SK-N-SH treated with all-trans-retinoic acid at 6 μM for 48 hours (cell line): ENCODE measurements around the gene GORASP1.

ENCODE experiments used
- ATAC-seq: fragments of 200-7000 bp; cut with Tn5 transposase; 3 replicates; pipeline ENCODE4 v1.9.1; 2020; ENCODE audit warnings: mild to moderate bottlenecking, moderate library complexity
- ARNTL ChIP-seq: fragments of 450-650 bp; formaldehyde crosslinking; IDR thresholded peaks from 2 replicates; pipeline ENCODE4 v1.5.0; 2020; ENCODE audit warnings: low read depth, mild to moderate bottlenecking, moderate library complexity, borderline replicate concordance
- BACH2 ChIP-seq: fragments of 250-450 bp; sonication (Bioruptor Pico); IDR thresholded peaks from 2 replicates; pipeline ENCODE4 v1.9.0; 2021; ENCODE audit warnings: mild to moderate bottlenecking, borderline replicate concordance
- CREB5 ChIP-seq: fragments of 250-450 bp; sonication (Bioruptor Pico); IDR thresholded peaks from 2 replicates; pipeline ENCODE4 v1.5.1; 2020; ENCODE audit warnings: low read depth, mild to moderate bottlenecking, moderate library complexity
- CSDC2 ChIP-seq: fragments of 250-450 bp; sonication (Bioruptor Pico); IDR thresholded peaks from 2 replicates; pipeline ENCODE4 v1.5.0; 2020; ENCODE audit warnings: mild to moderate bottlenecking, moderate library complexity
- CSRNP3 ChIP-seq: fragments of 250-450 bp; sonication (Bioruptor Pico); IDR thresholded peaks from 2 replicates; pipeline ENCODE4 v1.5.1; 2021; ENCODE audit warnings: mild to moderate bottlenecking, moderate library complexity
- ESRRG ChIP-seq: fragments of 250-450 bp; sonication (Bioruptor Pico); IDR thresholded peaks from 2 replicates; pipeline ENCODE4 v1.6.1; 2021; ENCODE audit warnings: mild to moderate bottlenecking
- GLIS3 ChIP-seq: fragments of 250-450 bp; sonication (Bioruptor Pico); IDR thresholded peaks from 2 replicates; pipeline ENCODE4 v1.5.0; 2020; ENCODE audit warnings: mild to moderate bottlenecking, moderate library complexity
- ISL1 ChIP-seq: fragments of 250-450 bp; sonication (Bioruptor Pico); IDR thresholded peaks from 2 replicates; pipeline ENCODE4 v2.1.2; 2022; ENCODE audit warnings: mild to moderate bottlenecking, moderate library complexity
- OSR1 ChIP-seq: fragments of 250-450 bp; sonication (Bioruptor Pico); IDR thresholded peaks from 2 replicates; pipeline ENCODE4 v1.8.0; 2022; ENCODE audit warnings: moderate library complexity, mild to moderate bottlenecking, inconsistent platforms
- POU6F1 ChIP-seq: fragments of 250-450 bp; sonication (Bioruptor Pico); IDR thresholded peaks from 2 replicates; pipeline ENCODE4 v1.8.0; 2021; ENCODE audit warnings: low read depth, mild to moderate bottlenecking, moderate library complexity, borderline replicate concordance
- PPARA ChIP-seq: fragments of 250-450 bp; sonication (Bioruptor Pico); IDR thresholded peaks from 2 replicates; pipeline ENCODE4 v1.5.0; 2020; ENCODE audit warnings: mild to moderate bottlenecking, borderline replicate concordance
- TCF4 ChIP-seq: fragments of 250-450 bp; sonication (Bioruptor Pico); IDR thresholded peaks from 2 replicates; pipeline ENCODE4 v1.8.0; 2021; ENCODE audit warnings: mild to moderate bottlenecking, moderate library complexity, borderline replicate concordance
- TOX ChIP-seq: fragments of 250-450 bp; sonication (Bioruptor Pico); IDR thresholded peaks from 2 replicates; pipeline ENCODE4 v1.8.0; 2021; ENCODE audit warnings: mild to moderate bottlenecking, moderate library complexity, borderline replicate concordance
- TSHZ2 ChIP-seq: fragments of 250-450 bp; sonication (Bioruptor Pico); IDR thresholded peaks from 2 replicates; pipeline ENCODE4 v1.5.0; 2020; ENCODE audit warnings: mild to moderate bottlenecking, moderate library complexity
- ZC3H10 ChIP-seq: fragments of 250-450 bp; sonication (Bioruptor Pico); IDR thresholded peaks from 2 replicates; pipeline ENCODE4 v1.5.1; 2021; ENCODE audit warnings: mild to moderate bottlenecking, moderate library complexity
- ZFP3 ChIP-seq: fragments of 250-450 bp; sonication (Bioruptor Pico); IDR thresholded peaks from 2 replicates; pipeline ENCODE4 v1.5.0; 2020; ENCODE audit warnings: mild to moderate bottlenecking, moderate library complexity
- ZFP30 ChIP-seq: fragments of 450-650 bp; formaldehyde crosslinking; IDR thresholded peaks from 2 replicates; pipeline ENCODE4 v1.5.0; 2022; ENCODE audit warnings: mild to moderate bottlenecking, moderate library complexity
- ZNF565 ChIP-seq: fragments of 450-650 bp; formaldehyde crosslinking; conservative IDR thresholded peaks from 2 replicates; pipeline ENCODE4 v1.5.0; 2020; ENCODE audit warnings: low read depth, mild to moderate bottlenecking, moderate library complexity
- ZNF8 ChIP-seq: fragments of 450-650 bp; formaldehyde crosslinking; IDR thresholded peaks from 2 replicates; pipeline ENCODE4 v1.5.0; 2020; ENCODE audit warnings: mild to moderate bottlenecking, moderate library complexity

Gene GORASP1

GRCh38 chr3:39109086-39109485 lies 1.7 kb upstream of the GORASP1 start:
- no peak for TF ChIP-seq ZNF565
- no peak for TF ChIP-seq OSR1
- no peak for TF ChIP-seq ISL1 (CRISPR knock-in tag)
- TF ChIP-seq CSRNP3 = no peak
- no peak for TF ChIP-seq CREB5 (CRISPR knock-in tag)
- no peak for TF ChIP-seq GLIS3 (CRISPR knock-in tag)
- no peak for TF ChIP-seq ZFP30 (CRISPR knock-in tag)
- no peak for TF ChIP-seq ZNF8
- no peak for TF ChIP-seq ZFP3 (CRISPR knock-in tag)
- no peak for TF ChIP-seq BACH2 (CRISPR knock-in tag)
- no peak for TF ChIP-seq PPARA (CRISPR knock-in tag)
- no peak for TF ChIP-seq TSHZ2 (CRISPR knock-in tag)
- TF ChIP-seq CSDC2 (CRISPR knock-in tag) = no peak
- TF ChIP-seq TOX (CRISPR knock-in tag) = no peak
- no peak for TF ChIP-seq POU6F1
- no peak for ATAC-seq

GRCh38 chr3:39108200-39108710 lies 828 bp upstream of the GORASP1 start:
- TF ChIP-seq TOX (CRISPR knock-in tag) (no peak), ESRRG (CRISPR knock-in tag) (no peak), POU6F1 (no peak), GLIS3 (CRISPR knock-in tag) (no peak)
- TF ChIP-seq, all 23 proteins: peak for 0
- ATAC-seq = no peak

- TF ChIP-seq OSR1 (no peak), ZNF8 (no peak), TCF4 (CRISPR knock-in tag) (no peak), ZFP3 (CRISPR knock-in tag) (no peak), ZC3H10 (no peak), ARNTL (CRISPR knock-in tag) (no peak)
- peak; percentile 62 for ATAC-seq
These were observed 508 bp downstream of the GORASP1 start for GRCh38 chr3:39106851-39107387.

- ATAC-seq = peak; percentile 11
- no peak for TF ChIP-seq ZFP3 (CRISPR knock-in tag)
- TF ChIP-seq ARNTL (CRISPR knock-in tag) = no peak
- TF ChIP-seq ZC3H10 = no peak
- TF ChIP-seq ISL1 (CRISPR knock-in tag) = no peak
These were observed 1.1 kb downstream of the GORASP1 start for GRCh38 chr3:39106281-39106811.
